Activated B cell treated with CpG ODN at 0.5 μM for 24 hours (primary cell): ENCODE results near the gene SPEF2. TPM values are rescaled to one million over a fixed set of nuclear protein-coding genes. Genes with fewer than 3 reads are reported as not detected.

Experiments used
- ATAC-seq: fragments of 200-7000 bp; cut with Tn5 transposase; one replicate; pipeline ENCODE4 v1.10.0; 2021; ENCODE audit warnings: low read depth, mild to moderate bottlenecking, moderate library complexity
- CTCF ChIA-PET: fragments of 350-600 bp; sonication (Branson Sonifier 250); formaldehyde crosslinking; loops from one replicate; lab custom pipeline; 2021; ENCODE audit warnings: antibody characterized with exemption; lab: Charles Lee
- POLR2A ChIA-PET: fragments of 350-600 bp; sonication (Branson Sonifier 250); formaldehyde crosslinking; loops from one replicate; lab custom pipeline; 2021; ENCODE audit warnings: antibody characterized with exemption; lab: Charles Lee
- DNase-seq: peaks from one replicate; pipeline ENCODE4 v3.0.0; 2022
- H3K27ac Mint-ChIP-seq: one replicate; pipeline ENCODE4 v1.8.0; 2020; ENCODE audit warnings: mixed read lengths
- H3K27me3 Mint-ChIP-seq: one replicate; pipeline ENCODE4 v1.8.0; 2021; ENCODE audit warnings: mixed read lengths
- H3K36me3 Mint-ChIP-seq: one replicate; pipeline ENCODE4 v1.8.0; 2021; ENCODE audit warnings: low read depth, mixed read lengths
- H3K4me1 Mint-ChIP-seq: one replicate; pipeline ENCODE4 v1.8.0; 2021; ENCODE audit warnings: mixed read lengths
- H3K4me3 Mint-ChIP-seq: one replicate; pipeline ENCODE4 v1.8.0; 2020; ENCODE audit warnings: mild to moderate bottlenecking, mixed read lengths
- H3K9me3 Mint-ChIP-seq: one replicate; pipeline ENCODE4 v1.8.0; 2020; ENCODE audit warnings: mixed read lengths
- intact Hi-C: fragments of 100-400 bp; cut with micrococcal nuclease; formaldehyde crosslinking; loops from one replicate; pipeline ENCODE4 v1.15.1; 2024
- total RNA-seq: library from RNA; stranded (reverse); gene quantifications from 2 replicates; pipeline ENCODE4 v1.2.3, GENCODE V29; 2022
- TF ChIP-seq, protein P1 (sequence below): fragments of 200-600 bp; IDR thresholded peaks from one replicate; pipeline ENCODE4 v1.8.0; 2022; ENCODE audit warnings: antibody characterized with exemption, mild to moderate bottlenecking

The SPEF2 gene
- total RNA-seq, 1 donor from 2014 or later, result 2.4 TPM

DNA sequence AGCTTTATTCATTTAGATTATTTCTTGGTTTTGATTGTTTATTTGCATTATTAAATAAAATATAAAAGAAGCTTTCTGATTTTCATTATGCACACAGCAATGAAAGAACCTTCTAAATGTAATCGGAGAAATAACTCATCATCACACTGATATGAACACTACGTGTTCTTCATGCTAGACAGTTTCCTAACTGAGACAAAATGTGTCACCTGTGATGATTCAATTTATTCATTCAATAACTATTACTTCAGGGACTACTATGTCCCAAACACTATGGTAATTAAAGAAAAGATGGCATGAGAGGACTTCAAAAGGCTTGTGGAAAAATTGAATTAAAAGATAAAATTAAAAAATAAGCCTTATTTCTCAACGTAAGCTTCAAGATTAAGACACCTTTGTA is 118.1 kb downstream of the SPEF2 start:
- Mint-ChIP-seq H3K4me1 (peaks cover 2% of the 10 kb centered on the region), H3K27ac (no peak overlapping the region), H3K4me3 (no peak overlapping the region), H3K36me3 (no peaks in the 10 kb centered on the region), H3K9me3 (peaks cover 13% of the 10 kb centered on the region), H3K27me3 (no peaks in the 10 kb centered on the region)
- intact Hi-C loops, result no loop called here
- ChIA-PET POLR2A (interaction anchor here (0.5 kb wide), 1 partner anchor 117 kb away, joined by 5 read pairs; no protein-coding TSS in a partner anchor), CTCF (no interaction called here)
- no peak for DNase-seq
- no peak for ATAC-seq
- TF ChIP-seq, protein P1, sequence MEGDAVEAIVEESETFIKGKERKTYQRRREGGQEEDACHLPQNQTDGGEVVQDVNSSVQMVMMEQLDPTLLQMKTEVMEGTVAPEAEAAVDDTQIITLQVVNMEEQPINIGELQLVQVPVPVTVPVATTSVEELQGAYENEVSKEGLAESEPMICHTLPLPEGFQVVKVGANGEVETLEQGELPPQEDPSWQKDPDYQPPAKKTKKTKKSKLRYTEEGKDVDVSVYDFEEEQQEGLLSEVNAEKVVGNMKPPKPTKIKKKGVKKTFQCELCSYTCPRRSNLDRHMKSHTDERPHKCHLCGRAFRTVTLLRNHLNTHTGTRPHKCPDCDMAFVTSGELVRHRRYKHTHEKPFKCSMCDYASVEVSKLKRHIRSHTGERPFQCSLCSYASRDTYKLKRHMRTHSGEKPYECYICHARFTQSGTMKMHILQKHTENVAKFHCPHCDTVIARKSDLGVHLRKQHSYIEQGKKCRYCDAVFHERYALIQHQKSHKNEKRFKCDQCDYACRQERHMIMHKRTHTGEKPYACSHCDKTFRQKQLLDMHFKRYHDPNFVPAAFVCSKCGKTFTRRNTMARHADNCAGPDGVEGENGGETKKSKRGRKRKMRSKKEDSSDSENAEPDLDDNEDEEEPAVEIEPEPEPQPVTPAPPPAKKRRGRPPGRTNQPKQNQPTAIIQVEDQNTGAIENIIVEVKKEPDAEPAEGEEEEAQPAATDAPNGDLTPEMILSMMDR, result no peak

DNA sequence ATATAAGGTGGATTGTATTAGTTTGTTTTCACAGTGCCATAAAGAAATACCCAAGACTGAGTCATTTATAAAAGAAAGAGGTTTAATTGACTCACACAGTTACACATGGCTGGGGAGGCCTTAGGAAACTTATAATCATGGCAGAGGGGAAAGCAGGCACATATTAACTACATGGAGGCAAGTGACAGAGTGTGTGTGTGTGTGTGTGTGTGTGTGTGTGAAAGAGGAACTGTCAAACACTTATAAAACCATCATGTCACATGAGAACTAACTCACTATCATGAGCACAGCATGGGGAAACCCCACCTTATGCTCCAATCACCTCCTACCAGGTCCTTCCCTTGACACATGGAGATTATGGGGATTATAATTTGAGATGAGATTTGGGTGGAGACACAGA is 118.6 kb downstream of the SPEF2 start:
- H3K36me3 Mint-ChIP-seq, result no peaks in the 10 kb centered on the region
- H3K4me3 Mint-ChIP-seq, result no peak overlapping the region
- H3K27me3 Mint-ChIP-seq, result no peaks in the 10 kb centered on the region
- ChIA-PET POLR2A (no interaction called here), CTCF (no interaction called here)
- no peak overlapping the region for H3K27ac Mint-ChIP-seq
- ATAC-seq (peak; percentile 73), DNase-seq (no peak)
- TF ChIP-seq, protein P1, result no peak
- peaks cover 13% of the 10 kb centered on the region for H3K9me3 Mint-ChIP-seq
- intact Hi-C loops, result no loop called here
- H3K4me1 Mint-ChIP-seq, result peaks cover 2% of the 10 kb centered on the region

DNA sequence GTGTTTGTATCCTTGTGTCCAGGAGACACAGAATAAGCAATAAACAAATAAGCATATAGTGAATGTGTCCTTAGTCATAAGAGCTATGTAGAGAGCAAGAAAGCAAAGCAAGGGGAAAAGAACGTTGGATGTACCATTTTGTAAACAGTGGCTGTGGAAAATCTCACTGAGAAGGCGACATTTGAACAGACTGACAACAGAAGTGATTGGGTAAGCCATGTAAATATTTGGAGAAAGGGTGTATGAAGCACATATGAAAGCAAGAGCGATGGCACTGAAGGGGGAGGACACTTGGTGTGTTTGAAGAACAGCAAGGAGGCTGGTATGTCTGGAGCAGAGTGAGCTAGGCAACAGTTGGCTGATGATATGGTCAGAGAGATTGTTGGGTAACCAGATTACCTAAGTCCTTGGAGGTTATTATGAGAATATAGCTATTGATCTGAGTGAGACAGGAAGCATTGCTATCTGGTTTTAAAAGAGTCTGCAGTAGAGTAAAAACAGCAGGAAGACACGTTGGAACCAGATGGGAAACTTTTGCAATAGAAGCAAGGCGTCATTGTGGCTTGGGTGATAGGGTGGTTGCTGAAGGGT is 123.6 kb downstream of the SPEF2 start:
- peaks cover 2% of the 10 kb centered on the region for H3K4me1 Mint-ChIP-seq
- no peaks in the 10 kb centered on the region for H3K36me3 Mint-ChIP-seq
- TF ChIP-seq, protein P1, result no peak
- peaks cover 12% of the 10 kb centered on the region for H3K9me3 Mint-ChIP-seq
- H3K27ac Mint-ChIP-seq, result no peak overlapping the region
- H3K27me3 Mint-ChIP-seq, result peaks cover 1% of the 10 kb centered on the region
- ChIA-PET POLR2A (no interaction called here), CTCF (no interaction called here)
- H3K4me3 Mint-ChIP-seq, result no peak overlapping the region
- ATAC-seq (no peak), DNase-seq (no peak)
- intact Hi-C loops, result no loop called here

DNA sequence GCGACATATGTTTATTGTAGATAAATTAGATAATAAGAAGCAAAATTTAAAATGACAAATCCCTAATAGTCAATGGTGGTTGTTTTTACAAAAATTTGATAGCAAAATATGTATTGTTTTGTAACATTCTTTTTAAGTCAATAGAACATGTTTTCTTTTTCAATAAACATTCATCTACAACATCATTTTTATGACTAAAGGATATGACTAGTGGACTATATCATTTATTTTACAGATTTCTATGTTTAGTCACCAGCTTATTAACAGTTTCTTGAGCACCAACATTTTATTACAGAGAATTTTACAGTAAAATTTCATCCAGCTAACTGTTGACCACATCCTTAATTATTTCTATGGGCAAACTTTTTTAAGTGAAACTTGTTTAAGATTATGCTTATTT is 124.3 kb downstream of the SPEF2 start:
- CTCF ChIA-PET, result no interaction called here
- ATAC-seq, result no peak

DNA sequence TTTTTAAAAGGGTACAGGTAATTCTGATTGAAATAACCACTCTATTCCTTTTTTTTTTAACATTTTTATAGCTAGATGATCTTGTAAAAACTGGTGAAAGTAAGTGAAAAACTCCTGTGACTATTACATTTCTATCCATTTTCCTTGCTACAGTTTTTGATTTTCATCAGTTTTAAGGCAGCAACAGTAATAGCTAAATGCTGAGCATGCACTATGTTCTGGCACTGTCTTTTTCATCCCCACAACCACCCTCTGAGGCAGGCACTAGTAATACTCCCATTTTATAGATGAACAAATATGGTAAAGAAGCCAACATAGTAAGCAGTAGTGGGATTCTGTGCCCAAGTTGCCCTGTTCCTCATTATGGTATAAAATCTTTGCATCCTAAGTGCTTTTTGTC is 126.0 kb downstream of the SPEF2 start:
- H3K27ac Mint-ChIP-seq, result no peak overlapping the region
- ATAC-seq, result no peak
- intact Hi-C loops, result no loop called here
- DNase-seq, result no peak
- CTCF ChIA-PET, result no interaction called here
- no peak overlapping the region for H3K4me3 Mint-ChIP-seq
- H3K36me3 Mint-ChIP-seq, result no peaks in the 10 kb centered on the region
- H3K4me1 Mint-ChIP-seq, result no peaks in the 10 kb centered on the region
- peaks cover 2% of the 10 kb centered on the region for H3K9me3 Mint-ChIP-seq
- TF ChIP-seq, protein P1, result no peak
- peaks cover 1% of the 10 kb centered on the region for H3K27me3 Mint-ChIP-seq
- POLR2A ChIA-PET, result no interaction called here

More for the DNA sequence above, 124.3 kb downstream of the SPEF2 start:
- POLR2A ChIA-PET, result no interaction called here
- intact Hi-C loops, result no loop called here
- Mint-ChIP-seq H3K36me3 (no peaks in the 10 kb centered on the region), H3K27ac (no peak overlapping the region), H3K27me3 (peaks cover 1% of the 10 kb centered on the region), H3K4me1 (no peaks in the 10 kb centered on the region), H3K9me3 (peaks cover 5% of the 10 kb centered on the region), H3K4me3 (no peak overlapping the region)
- TF ChIP-seq, protein P1, result no peak
- no peak for DNase-seq
